ENCODE measurements around the gene UBE2G2. TPM values are rescaled to one million over a fixed set of nuclear protein-coding genes. Genes with fewer than 3 reads are reported as not detected.

UBE2G2 gene
- total RNA-seq, 1 donor from 2014 or later = 78.2 TPM

DNA sequence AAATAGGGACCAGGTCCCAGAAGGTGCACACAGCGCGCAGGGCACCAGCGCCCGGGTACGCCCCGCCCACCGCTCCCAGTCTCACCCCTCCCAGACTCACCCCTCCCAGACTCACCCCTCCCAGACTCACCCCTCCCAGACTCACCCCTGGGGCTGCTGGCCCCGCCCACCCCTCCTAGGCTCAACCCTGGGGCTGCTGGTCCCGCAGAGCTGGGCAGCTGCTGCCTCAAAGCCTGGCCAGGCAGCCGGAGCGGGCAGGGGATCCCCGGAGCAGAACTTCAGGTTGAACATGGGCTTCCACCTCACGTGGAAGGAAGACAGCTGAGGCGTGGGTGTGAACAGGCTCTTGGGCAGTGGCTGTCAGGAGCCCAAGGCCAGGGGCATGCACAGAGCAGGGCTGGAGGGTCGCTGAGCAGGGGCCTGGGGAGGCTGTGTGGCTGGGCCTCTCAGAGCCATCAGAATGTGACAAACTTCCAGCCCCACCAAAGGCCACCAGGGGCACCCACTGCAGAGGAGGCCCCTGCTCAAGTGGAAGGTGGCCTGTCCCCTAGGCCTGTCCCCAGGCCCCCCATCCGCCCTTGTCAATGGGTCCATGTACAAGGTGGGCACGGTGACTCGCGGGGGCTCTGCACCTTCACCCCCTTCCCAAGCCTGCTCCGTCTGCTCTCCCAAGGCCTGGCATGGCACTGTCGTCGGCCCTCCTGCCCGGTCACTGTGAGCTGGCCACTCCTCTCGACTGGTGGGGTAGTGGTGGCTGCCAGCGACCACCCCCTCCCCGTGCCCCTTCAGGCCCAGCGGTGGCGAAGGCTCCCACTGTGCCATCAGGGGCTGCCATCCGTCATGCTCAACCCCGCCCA is 36.6 kb upstream of the UBE2G2 start:
- H3K4me3 ChIP-seq = no peak overlapping the region
- TF ChIP-seq, protein P1, sequence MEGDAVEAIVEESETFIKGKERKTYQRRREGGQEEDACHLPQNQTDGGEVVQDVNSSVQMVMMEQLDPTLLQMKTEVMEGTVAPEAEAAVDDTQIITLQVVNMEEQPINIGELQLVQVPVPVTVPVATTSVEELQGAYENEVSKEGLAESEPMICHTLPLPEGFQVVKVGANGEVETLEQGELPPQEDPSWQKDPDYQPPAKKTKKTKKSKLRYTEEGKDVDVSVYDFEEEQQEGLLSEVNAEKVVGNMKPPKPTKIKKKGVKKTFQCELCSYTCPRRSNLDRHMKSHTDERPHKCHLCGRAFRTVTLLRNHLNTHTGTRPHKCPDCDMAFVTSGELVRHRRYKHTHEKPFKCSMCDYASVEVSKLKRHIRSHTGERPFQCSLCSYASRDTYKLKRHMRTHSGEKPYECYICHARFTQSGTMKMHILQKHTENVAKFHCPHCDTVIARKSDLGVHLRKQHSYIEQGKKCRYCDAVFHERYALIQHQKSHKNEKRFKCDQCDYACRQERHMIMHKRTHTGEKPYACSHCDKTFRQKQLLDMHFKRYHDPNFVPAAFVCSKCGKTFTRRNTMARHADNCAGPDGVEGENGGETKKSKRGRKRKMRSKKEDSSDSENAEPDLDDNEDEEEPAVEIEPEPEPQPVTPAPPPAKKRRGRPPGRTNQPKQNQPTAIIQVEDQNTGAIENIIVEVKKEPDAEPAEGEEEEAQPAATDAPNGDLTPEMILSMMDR (IDR thresholded peaks at IDR 0.05; ENCODE audit: borderline replicate concordance) = no peak
- no peaks in the 10 kb centered on the region for H3K27me3 ChIP-seq (ENCODE audit: low read depth)
- DNase-seq = no peak
- intact Hi-C loops (cut with micrococcal nuclease) = no loop called here
- no peaks in the 10 kb centered on the region for H3K36me3 ChIP-seq
- no peak overlapping the region for H3K27ac ChIP-seq (replicated peaks)
- H3K4me1 ChIP-seq = peaks cover 9% of the 10 kb centered on the region
- H3K9me3 ChIP-seq (replicated peaks) = no peaks in the 10 kb centered on the region

DNA sequence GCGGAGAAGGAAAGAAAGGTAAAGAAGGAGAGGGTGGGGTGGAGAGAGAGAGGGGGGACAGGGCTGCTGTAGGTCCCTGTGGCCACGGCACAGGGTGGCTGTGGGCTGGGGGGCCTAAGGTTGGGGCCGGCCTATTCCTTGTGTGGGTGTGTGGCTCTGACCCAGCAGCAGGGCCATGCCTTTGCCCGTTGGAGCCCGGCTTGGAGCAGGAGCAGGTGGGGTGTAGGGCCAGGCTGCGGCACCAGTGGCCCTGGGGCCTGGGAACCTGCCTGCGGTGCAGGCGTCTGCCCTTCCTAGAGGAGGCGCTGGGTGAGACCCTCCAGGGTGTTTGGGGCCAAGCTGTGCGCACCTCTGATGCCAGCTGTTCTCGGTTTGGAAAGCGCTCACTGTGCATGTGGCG is 35.9 kb upstream of the UBE2G2 start:
- no peaks in the 10 kb centered on the region for H3K9me3 ChIP-seq (replicated peaks)
- peaks cover 9% of the 10 kb centered on the region for H3K4me1 ChIP-seq
- H3K27ac ChIP-seq (replicated peaks) = no peak overlapping the region
- no peak overlapping the region for H3K4me3 ChIP-seq
- no peaks in the 10 kb centered on the region for H3K36me3 ChIP-seq
- no peak for DNase-seq
- TF ChIP-seq, protein P1 (IDR thresholded peaks at IDR 0.05; ENCODE audit: borderline replicate concordance) = no peak
- intact Hi-C loops (cut with micrococcal nuclease) = no loop called here
- H3K27me3 ChIP-seq (ENCODE audit: low read depth) = no peaks in the 10 kb centered on the region

DNA sequence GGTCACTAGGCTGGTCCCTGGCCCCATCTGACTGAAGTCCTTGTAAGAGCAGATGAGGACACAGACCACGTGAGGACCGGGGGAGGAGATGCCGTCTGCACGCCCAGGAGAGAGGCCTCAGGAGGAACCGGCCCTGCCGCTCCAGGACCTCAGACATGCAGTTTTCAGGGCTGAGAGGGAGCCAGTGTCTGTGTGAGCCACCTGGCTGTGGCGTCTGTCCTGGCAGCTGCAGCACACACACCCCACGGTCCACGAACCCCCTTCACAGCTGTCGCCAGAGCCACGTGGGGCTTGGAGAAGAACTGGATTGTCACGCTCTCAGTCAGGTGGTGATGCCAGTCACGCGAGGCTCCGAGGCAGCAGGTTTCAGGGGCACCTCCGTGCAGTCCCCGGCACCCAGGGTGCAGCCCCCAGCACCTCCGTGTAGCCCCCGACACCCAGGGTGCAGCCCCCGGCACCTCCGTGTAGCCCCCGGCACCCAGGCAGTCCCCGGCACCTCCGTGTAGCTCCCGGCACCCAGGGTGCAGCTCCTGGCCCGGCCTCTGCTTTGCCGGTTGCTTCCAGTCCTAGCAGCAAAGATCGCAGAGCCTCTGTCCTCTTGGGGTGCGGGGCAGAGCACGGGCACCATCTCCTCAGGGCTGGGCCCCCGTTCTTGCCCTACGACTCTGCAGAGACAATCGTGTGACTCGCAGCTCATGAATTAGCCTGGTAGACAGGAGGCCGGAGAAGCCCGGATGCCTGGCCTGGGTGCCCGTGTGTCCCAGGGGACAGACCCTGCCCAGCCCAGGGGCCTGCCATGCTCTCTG is 35.2 kb upstream of the UBE2G2 start:
- intact Hi-C loops (cut with micrococcal nuclease) = no loop called here
- TF ChIP-seq, protein P1 (IDR thresholded peaks at IDR 0.05; ENCODE audit: borderline replicate concordance) = no peak
- Histone ChIP-seq H3K4me1 (peaks cover 9% of the 10 kb centered on the region), H3K27ac (replicated peaks) (no peak overlapping the region), H3K36me3 (no peaks in the 10 kb centered on the region), H3K9me3 (replicated peaks) (no peaks in the 10 kb centered on the region), H3K27me3 (ENCODE audit: low read depth) (no peaks in the 10 kb centered on the region), H3K4me3 (no peak overlapping the region)
- no peak for DNase-seq

DNA sequence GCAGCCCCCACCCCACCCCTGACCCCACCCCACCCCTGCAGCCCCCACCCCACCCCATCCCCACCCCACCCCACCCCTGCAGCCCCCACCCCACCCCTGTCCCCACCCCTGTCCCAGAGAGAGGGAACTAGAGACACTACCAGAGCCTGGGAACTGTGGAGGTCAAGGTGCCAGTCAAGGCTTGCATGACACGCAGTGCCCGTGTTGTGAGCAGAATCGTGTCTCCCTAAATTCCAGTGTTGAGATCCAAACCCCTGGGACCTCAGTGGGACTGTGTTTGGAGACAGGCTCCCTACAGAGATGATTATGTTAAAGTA is 34.7 kb upstream of the UBE2G2 start:
- DNase-seq = no peak
- TF ChIP-seq, protein P1 (IDR thresholded peaks at IDR 0.05; ENCODE audit: borderline replicate concordance) = no peak

DNA sequence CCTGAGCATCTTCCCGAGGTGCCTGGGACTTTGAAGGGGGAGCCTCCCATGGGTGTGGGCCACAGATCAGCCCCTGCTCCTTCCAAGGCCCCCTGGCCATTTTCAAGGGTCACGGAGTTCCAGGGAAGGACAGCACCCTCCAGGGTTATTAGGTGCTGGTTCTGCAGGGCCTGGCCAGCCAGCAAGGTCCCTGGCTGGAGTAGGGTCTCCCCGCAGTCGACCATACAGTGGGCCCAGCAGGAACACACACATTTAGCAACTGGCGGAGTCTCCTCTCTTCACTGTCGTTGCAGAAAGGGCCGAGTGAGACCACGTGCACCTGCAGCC is 34.0 kb upstream of the UBE2G2 start:
- H3K27me3 ChIP-seq (ENCODE audit: low read depth) = no peaks in the 10 kb centered on the region
- intact Hi-C loops (cut with micrococcal nuclease) = no loop called here

More for the DNA sequence above, 34.7 kb upstream of the UBE2G2 start:
- Histone ChIP-seq H3K9me3 (replicated peaks) (no peaks in the 10 kb centered on the region), H3K27ac (replicated peaks) (no peak overlapping the region), H3K4me3 (no peak overlapping the region), H3K4me1 (peaks cover 9% of the 10 kb centered on the region), H3K27me3 (ENCODE audit: low read depth) (no peaks in the 10 kb centered on the region), H3K36me3 (no peaks in the 10 kb centered on the region)
- intact Hi-C loops (cut with micrococcal nuclease) = no loop called here

More for the DNA sequence above, 34.0 kb upstream of the UBE2G2 start:
- TF ChIP-seq, protein P1 (IDR thresholded peaks at IDR 0.05; ENCODE audit: borderline replicate concordance) = no peak
- no peak for DNase-seq
- Histone ChIP-seq H3K9me3 (replicated peaks) (no peaks in the 10 kb centered on the region), H3K27ac (replicated peaks) (no peak overlapping the region), H3K4me1 (peaks cover 9% of the 10 kb centered on the region), H3K4me3 (no peak overlapping the region), H3K36me3 (no peaks in the 10 kb centered on the region)

All from left ventricle myocardium inferior (tissue), 1 donor.